Stimulated activated CD4-positive, alpha-beta T cell treated with anti-CD3 and anti-CD28 coated beads, Interleukin-1b, Interleukin-23, amount 100 ng/mL, for 4 hours (primary cell): ENCODE data around the gene TTI1.

ENCODE experiments used
- DNase-seq, 2 donors: peaks; one replicate each; pipeline ENCODE4 v3.0.0-alpha.2; 2020; ENCODE audit warnings: low read depth in 2 of 2

Gene TTI1

DNA sequence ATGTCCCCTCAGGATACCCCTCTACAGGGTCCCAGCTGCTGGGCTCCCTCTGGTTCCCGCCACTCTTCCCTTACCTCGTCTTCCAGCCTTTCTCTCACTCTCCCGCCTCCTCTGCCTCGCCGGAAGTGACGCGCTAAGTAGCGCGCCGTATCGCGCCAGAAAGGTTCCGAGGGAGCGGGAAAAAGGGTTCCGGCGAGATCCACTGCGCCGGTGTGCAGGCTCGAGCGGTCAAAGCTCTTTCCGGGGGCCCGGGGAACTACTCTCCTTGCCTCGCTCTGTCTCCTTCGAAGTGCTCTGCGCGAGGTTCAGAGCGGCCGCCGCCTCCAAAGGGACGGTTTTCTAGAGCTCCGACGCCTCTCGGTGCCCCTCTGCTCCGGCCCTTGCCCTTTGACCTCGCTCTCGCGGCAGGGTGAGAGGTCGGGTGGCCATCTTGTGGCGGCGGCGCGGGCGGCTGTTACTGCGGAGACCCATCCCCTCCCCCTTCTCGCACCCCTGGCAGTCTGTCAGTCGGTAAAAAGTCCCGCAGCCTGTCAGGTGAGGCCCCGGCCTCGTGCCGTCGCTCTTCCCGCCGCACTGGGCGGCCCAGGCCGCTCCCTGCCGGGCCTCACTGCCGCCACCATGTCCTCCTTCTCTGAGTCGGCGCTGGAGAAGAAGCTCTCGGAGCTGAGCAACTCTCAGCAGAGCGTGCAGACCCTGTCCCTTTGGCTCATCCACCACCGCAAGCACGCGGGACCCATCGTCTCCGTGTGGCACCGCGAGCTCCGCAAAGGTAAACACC is at the start of gene TTI1, which contains the start of gene RPRD1B:
TSS of gene TTI1 (minus strand) at position 127 of the 778 bp plus-strand sequence. CDS start 19,640 bp downstream, outside the sequence.
TSS of gene RPRD1B (plus strand) at position 417 of the 778 bp plus-strand sequence. CDS start at position 619, 202 bp downstream.
- DNase-seq, result peak; percentile 72 to 78

DNA sequence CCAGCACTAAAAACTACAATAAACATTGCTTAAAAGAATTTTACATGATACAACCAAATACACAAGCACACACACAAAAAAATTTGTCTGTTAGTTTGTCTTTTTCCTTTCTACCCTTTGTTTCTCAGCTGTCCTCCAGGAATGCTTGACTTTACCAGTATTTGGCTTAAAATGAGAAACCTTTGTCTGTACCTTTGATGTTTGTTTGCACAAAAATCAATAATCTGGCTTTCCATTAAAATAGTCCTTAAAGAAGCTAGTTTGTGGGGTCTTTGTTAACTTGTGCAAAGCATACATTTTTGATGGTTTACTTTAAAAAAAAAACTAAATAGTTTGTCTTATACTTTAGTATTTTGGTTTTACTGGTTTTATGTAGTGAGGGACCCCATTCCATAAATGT is 49.6 kb upstream of the TTI1 start:
- DNase-seq, result no peak

DNA sequence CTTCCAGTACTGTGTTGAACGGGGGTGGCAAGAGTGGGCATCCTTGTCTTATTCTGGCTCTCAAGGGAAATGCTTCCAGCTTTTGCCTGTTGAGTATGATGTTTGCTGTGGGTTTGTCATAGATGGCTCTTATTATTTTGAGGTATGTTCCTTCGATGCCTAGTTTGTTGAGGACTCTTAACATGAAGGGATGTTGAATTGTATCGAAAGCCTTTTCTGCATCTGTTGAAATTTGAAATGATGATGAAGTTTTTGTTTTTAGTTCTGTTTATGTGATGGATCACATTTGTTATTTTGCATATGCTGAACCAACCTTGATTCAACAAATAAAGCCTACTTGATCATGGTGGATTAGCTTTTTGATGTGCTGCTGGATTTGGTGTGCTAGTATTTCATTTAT is 48.3 kb upstream of the TTI1 start:
- no peak for DNase-seq

DNA sequence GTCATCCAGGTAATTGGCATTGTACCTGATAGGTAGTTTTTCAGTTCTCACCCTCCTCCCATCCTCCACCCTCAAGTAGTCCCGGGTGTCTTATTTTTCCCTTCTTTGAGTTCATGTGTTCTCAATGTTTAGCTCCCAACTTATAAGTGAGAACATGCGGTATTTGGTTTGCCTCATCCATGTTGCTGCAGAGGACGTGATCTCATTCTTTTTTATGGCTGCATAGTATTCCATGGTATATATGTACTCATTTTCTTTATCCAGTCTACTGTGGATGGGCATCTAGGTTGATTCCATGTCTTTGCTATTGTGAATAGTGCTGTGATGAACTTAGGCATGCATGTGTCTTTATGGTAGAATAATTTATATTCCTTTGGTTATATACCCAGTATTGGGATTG is 46.1 kb upstream of the TTI1 start:
- no peak for DNase-seq

DNA sequence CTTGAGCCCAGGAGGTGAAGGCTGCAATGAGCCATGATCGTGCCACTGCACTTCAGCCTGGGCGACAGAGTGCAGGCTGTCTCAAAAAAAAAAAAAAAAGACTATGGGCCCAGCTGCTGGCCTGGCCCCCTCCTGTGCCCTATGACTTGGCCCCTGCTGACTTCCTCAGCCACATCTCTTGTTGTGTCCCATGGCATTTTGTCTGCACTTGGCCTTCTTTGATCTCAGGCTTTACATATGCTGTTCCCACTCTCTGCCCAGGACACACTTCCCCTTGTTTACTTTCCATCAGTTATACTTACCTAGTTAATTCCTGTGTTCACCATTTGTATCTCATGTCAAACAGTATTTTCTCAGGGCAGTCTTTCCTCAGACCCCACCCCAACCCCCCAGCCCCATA is 44.8 kb upstream of the TTI1 start:
- no peak for DNase-seq

DNA sequence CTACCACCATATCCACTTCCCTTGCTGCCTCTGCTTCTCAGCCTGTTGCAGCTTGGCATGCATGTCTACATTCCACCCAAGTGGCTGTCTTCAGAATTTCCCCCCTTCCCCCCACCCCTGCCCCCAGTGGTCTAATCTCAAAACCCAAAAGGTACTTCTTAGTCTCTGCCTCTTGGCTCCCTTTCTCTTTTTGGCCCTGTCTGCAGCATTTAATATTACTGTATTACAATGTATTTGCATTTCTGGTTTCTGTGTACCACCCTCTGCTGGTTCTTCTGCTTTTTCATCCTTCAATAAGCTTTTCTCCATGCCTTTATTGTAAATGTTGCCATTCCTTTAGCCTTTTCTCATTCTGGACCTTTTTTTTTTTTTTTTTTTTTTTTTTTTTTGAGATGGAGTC is 43.3 kb upstream of the TTI1 start:
- no peak for DNase-seq

DNA sequence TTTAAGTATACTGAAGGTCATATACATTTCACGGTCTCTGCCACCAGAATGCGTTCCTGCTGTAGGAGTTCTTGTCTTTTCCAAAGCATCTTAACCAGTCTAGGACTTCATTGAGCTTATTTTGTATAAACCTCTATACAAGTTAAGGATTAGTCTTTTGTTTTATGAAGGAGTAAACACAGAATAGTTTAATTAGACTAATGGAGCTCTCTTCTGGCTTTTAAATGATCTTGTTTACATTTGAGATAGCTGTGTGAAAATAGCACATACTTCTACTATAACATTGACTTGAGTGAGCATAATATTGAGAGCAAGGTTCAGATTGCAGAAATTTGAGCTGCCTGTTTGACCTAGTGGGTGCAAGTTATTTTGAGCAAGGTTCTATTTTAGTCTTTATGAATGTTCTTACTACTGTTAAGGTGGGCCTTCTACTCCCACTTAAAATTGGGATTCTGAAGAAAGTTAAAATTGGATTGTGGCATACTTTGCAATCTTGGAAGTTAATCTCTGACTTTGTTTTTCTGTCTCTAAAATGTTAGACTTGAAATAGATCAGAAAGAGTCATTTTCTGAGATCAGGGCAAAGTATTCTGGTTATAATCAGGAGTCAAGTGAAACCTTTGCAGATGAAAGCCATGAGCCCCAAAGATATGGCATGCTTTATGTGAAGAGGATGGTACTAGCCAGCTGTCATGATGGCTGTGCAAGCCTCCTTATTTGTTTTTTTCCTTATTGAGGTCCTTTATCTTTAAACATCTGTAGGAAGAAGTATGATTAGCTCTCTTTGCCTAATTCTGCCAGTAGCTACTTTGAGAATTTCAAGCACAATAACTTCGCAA is 42.1 kb upstream of the TTI1 start:
- DNase-seq, result no peak

DNA sequence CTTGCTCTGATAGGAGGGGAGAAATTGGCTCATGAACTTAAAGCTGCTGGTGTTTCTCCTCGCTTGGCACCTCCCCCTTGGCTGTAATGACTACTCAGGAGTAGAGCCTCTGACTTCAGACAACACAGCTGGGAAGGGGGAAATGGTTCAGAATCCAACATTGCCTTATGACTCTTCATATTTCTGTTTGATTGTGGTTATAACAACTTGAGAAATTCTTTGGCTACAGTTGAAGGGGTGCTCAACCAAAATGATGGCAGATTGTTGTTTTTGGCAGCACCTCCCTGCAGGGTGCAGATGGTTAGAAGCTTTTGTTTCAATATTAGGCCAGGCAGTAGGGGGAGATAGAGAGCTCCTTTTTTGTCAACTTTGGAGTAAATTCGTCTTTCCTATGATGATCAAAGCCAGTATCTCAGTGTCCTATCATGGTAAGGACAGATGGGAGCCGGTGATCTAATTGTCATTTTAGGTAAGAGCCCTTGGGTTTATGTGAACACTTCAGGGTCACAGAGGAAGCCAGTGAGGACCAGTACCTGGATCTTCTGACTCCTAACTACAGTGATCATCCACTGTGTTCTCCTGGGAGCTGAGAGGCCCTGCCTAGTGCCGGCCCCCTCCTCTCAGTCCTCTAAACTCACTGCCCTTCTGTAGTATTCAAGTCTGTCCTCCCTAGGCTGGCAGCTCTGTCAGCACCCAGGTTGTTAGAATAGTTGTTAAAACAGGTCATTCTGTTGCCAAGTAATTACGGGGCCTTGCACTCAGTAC is 40.2 kb upstream of the TTI1 start:
- no peak for DNase-seq

DNA sequence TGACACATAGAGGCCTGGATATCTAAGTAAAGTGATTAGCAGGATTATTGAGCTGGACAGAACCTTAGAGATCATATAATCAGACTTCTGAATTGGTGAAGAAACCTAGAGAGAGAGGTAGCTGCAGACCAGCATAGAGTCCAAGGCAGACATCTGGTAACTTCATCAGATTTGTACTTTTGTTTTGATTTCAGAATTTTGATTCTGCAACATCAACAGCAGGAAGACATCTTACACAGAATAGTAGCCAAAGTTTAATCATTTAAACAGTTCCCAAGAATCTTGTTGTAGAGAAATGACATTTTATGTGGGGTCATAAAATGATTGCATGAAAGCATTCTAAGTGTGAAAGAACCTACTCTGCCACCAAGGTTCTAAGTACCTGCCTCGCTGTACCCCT is 39.6 kb upstream of the TTI1 start:
- no peak for DNase-seq

DNA sequence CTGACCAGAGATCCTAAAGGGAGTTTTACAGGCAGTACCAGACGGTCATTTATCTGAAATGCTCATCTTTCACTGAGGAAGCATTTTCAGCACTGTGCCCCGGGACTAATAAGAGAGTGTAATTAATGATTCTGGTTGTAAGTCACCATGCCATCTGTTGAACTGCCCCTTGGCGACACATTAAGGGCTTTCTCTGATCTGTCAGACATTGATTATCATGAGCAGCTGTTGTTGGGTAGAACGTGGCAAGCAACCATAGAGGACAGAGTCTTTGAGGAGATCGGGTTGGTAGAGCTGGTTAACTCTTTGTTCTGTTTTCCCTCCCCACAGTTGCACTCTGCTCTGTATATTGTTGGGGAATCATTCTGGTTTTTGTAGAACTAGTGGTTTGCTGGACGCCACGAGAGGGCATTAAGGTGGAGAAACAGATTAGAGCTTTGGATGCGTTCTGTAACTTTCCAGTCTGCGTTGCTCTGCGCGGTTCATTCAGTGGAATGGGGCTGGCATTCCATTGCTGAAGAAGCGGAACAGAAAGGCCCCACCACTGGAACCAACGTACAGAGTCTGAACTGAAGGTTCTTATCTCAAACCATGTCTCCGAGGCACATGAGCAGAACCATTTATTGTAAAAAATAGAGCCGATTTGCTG is 34.6 kb upstream of the TTI1 start:
- DNase-seq, result no peak

DNA sequence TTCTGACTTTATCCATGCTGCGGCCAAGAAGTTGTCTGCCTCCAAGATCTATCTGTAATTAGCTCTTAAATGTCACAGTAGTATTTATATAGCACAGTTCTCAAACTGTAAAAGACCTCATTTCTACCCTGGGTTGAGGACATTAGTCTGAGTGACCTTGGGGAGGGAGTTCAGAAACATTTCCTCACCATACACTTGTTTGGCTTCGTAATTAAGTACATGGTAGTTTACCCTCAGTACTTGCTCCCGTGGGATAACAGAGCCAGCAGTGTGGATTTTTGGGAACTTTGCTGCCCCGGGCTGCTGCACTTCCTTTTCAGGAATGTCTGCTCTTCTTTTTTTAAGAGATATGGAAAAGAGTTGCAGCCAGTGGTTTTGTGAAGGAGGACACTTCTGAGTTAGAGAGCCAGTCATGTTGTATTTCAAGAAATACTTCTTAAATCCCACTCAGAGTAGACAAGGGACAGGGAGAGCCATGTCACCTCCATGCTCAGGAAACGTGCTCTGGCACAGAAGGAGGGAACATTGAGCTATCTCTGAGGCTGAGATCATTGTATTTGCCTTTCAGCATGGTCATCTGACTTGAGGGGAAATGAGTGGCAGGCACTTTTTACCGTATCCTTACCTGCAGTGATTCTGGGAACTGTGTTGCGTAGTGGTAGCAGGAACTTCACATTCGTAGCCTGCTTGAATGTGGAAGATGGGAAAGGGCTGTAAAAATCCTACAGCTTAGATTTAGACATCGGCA is 33.9 kb upstream of the TTI1 start:
- DNase-seq, result no peak

DNA sequence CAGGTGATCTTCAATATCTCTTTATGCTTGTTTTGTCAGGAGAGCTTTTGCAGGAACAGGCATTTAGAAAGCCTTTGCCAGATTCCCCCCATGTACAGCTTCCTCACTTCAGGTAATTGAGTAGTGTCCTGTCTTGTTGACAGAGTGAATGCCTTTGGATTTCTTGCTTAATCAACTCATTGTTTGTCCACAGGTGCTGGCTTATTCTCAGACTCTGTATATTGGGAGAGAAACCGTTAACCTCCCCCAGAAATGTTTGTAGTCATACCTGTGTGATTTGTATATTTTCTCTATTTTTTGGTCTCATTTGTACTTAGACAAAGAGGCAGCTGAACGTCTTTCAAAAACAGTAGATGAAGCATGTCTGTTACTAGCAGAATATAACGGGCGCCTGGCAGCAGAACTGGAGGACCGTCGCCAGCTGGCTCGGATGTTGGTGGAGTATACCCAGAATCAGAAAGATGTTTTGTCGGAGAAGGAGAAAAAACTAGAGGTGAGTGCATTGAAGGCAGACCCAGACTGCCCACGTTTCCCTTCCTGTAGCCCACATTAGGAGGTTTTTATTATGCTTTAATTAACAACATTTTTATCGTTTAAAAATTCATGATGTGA is 32.6 kb upstream of the TTI1 start:
- DNase-seq, result no peak

DNA sequence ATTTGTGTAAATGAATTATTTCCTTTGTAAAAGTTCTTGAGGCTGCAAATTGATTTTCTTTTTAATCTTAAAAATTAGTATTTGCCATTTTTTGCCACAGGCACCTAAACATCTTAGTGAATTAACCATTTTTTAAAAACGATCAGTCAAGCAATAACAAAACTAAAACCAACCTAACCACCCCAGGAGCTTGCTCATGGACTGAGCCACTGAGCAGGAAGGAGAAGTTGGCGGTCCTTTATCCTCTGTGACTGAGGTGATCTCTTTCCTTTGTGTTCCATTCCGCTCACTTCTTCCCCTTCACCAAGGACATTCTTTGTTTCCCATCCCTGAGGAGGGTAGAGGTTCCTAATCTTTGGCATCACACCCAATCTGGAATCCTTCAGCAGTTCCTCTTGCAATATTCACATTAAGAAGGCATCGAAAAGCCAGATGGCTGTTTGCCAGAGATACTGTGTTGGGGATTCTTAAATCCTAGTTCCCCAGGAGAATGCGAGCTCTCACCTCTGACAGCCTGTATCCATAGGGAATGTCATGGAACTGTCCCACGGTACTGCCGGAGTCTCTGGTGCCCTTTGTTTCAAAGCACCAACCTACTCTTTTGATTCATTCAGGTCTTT is 30.8 kb upstream of the TTI1 start:
- DNase-seq, result no peak

DNA sequence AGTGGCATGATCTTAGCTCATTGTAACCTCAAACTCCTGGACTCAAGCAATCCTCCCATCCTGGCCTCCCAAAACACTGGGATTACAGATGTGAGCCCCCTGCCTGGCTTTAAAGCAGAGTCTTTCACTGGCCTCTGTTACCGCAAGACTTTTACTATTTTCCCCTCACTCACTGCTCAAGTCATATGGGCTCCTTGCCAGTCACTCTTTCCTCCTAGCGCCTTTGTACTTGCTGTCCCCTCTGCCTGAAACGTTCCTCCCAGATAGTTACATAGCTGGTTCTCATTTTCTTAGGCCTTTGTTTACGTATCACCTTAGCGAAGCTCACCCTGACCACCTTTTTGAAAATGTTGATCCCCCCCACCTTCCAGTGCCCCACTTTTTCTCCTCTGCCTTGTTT is 29.6 kb upstream of the TTI1 start:
- DNase-seq, result no peak

DNA sequence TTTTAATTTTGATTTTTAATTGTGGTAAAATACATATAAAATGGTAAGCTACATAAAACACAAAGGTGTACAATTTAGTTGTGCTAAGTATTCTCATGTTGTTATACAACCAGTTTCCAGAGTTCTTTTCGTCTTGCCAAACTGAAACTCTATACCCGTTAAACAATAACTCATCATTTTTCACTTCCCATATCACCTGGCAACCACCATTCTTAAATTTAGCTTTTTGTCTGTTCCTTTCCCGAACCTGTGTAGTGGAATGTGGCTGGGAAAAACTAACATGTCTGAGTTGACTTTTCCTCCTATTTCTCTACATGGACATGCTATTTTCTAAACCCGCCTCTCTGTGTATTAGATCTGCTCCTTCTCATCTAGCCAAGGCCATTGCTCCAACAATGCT is 27.9 kb upstream of the TTI1 start:
- no peak for DNase-seq

DNA sequence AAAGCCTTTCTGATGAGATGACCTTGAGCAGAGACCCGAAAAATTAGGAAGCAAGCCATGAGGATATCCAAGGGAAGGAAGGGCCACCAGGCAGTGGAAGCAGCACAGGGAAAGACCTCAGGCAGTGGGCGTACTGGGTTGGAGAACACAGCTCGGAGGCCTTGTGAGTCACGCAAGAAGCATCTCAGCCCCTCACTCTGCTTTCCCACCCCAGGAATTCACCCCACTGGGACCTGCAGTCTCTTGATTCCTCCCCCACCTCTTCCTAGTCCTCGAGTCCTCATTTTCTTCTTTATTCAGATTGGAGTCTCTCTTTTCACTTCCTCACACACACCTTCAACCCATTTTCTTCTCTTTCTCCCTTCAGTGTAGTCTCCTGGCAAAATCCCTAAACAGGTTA is 27.3 kb upstream of the TTI1 start:
- no peak for DNase-seq

DNA sequence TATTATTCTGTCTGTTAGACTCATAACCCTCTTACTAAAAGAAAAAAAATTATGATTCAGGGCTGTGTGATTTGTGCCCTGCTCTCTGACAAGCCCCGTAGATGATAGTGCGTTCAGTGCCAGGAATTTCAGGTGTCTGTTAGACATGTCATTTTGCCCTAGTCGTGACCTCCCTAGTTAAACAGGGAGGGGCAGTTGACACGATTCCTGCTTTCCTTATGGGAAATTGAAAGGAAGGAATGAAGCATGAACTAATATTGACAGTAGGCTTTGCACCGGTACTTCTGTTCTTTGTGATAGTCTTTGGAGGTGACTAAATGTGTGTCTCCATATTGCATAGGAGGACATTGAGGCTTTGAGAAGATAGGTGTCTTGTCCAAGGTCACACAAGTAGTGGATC is 26.6 kb upstream of the TTI1 start:
- DNase-seq, result no peak

DNA sequence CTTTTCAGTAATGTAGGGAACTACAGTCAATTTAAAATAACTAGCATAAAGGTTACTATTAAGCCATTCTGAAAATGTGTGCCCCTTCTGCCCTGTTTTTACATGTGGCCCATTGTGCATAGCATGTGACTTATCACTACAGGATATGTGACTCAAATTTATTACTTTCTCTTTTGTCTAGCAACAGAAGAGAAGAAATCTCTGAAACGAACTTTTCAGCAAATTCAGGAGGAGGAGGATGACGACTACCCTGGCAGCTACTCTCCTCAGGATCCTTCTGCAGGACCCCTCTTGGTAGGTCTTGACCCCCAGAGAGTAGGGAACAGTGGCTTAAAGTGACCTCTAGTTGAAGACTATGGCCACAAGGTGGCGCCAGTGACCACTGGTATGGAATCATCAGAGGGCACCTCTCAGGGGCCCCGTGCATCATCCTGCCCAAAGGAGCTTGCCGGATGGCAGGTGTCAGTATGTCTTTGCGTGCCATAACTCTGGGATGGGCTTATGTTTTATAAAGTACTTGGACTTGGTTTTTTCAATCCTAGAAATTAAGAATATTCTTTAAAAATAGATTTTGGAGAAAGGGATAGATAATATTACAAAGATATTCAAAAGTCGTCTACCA is 24.2 kb upstream of the TTI1 start:
- DNase-seq, result peak; percentile 54 to 59

DNA sequence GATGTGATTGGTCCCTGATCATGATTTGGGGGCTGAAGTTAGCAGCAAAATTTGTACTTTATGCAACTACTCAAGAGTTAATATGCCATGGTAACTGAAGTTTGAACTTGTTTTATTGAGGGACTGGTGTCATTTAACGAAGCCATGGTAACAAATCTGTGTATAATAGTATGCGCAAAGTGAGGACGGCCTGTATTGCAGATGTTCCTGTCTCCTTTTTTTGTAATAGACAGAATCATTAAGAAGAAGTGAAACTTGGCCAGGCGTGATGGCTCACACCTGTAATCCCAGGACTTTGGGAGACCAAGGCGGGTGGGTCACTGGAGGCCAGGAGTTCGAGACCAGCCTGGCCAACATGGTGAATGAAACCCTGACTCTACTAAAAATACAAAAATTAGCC is 22.6 kb upstream of the TTI1 start:
- no peak for DNase-seq

DNA sequence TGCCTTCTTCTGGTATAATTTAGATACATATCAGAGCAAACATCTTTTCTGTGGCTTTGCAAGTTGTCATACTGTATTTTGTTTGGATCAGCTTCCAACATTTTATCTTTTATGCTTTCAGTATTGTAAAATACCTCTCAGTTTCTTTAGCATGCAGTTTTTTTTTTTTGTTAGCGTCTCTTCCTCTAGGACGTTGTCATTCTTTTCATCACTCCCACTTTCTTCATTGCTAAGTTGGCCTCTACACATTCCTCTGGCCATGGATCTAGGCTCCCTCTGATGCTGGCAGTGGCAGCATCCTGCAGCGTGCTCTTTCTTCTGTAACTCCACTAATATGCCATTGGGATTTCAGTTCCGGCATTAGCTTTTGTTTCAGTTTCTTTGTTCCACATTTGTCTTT is 22.0 kb upstream of the TTI1 start:
- DNase-seq, result no peak
